Endothelial cell of umbilical vein (primary cell): ENCODE results near the gene COL15A1.

Source experiments
- EZH2 ChIP-seq: IDR thresholded peaks from 2 replicates; pipeline ENCODE4 v1.6.1; 2012; ENCODE audit warnings: borderline replicate concordance, low read depth, mild to moderate bottlenecking, moderate library complexity, low read length, inconsistent platforms; ENCODE audit not compliant: severe bottlenecking
- FOS ChIP-seq: IDR thresholded peaks from 2 replicates; pipeline ENCODE4 v1.6.1; 2011; ENCODE audit warnings: mild to moderate bottlenecking, low read length, moderate library complexity, borderline replicate concordance; ENCODE audit not compliant: insufficient read depth
- JUN ChIP-seq: IDR thresholded peaks from 2 replicates; pipeline ENCODE4 v1.6.1; 2011; ENCODE audit warnings: borderline replicate concordance, low read depth; ENCODE audit not compliant: insufficient read length, insufficient read depth
- MAX ChIP-seq: IDR thresholded peaks from 2 replicates; pipeline ENCODE4 v1.6.1; 2011; ENCODE audit not compliant: insufficient read depth, insufficient read length
- MYC ChIP-seq: IDR thresholded peaks from one replicate; pipeline ENCODE4 v1.6.1; 2011; ENCODE audit warnings: mild to moderate bottlenecking, low read depth, low read length
- POLR2A ChIP-seq: IDR thresholded peaks from 2 replicates; pipeline ENCODE4 v1.6.1; 2012; ENCODE audit warnings: low read depth, mild to moderate bottlenecking, control low read depth, low read length
- POLR2AphosphoS5 ChIP-seq: IDR thresholded peaks from 2 replicates; pipeline ENCODE4 v1.6.1; 2012; ENCODE audit warnings: low read depth, mild to moderate bottlenecking, control low read depth, low read length, moderate library complexity; ENCODE audit not compliant: insufficient read depth
- TF ChIP-seq, protein P1 (sequence below), 2 donors: IDR thresholded peaks; 1 replicate in 1 of 2; 2 replicates in 1 of 2; pipeline ENCODE4 v1.5.1; 2011; ENCODE audit warnings: low read length in 2 of 2, mild to moderate bottlenecking in 2 of 2, moderate library complexity in 2 of 2, control low read depth in 1 of 2, inconsistent platforms in 1 of 2, low read depth in 1 of 2; ENCODE audit not compliant: insufficient read depth in 1 of 2; ENCODE audit errors: extremely low read depth in 1 of 2

DNA sequence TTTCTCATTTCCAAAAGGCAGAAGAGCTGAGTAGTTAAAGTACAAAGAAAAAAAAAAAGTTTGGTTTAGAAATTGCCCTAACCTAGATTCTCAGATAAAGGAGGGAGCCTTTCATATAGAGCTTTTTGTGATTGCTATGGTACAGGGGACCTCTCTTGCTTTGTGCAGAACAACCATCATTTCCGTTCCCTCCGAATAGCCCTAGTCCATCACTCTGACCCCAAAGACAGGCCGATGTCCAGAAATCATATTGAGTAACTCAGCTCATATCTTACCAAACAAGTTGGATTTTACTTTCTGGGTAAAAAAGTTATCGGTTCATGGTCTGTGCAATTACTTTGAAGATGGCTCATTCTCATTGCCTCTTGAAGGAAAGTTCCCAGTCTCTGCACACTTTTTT is 36.7 kb upstream of the COL15A1 start:
- TF ChIP-seq, protein P1, sequence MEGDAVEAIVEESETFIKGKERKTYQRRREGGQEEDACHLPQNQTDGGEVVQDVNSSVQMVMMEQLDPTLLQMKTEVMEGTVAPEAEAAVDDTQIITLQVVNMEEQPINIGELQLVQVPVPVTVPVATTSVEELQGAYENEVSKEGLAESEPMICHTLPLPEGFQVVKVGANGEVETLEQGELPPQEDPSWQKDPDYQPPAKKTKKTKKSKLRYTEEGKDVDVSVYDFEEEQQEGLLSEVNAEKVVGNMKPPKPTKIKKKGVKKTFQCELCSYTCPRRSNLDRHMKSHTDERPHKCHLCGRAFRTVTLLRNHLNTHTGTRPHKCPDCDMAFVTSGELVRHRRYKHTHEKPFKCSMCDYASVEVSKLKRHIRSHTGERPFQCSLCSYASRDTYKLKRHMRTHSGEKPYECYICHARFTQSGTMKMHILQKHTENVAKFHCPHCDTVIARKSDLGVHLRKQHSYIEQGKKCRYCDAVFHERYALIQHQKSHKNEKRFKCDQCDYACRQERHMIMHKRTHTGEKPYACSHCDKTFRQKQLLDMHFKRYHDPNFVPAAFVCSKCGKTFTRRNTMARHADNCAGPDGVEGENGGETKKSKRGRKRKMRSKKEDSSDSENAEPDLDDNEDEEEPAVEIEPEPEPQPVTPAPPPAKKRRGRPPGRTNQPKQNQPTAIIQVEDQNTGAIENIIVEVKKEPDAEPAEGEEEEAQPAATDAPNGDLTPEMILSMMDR (IDR thresholded peaks at IDR 0.05; ENCODE audit: extremely low read depth in 1 of 2, insufficient read depth in 1 of 2, low read depth in 1 of 2, low read length in 2 of 2), result no peak
- TF ChIP-seq EZH2 (no peak), POLR2AphosphoS5 (no peak), JUN (no peak), FOS (no peak), MAX (no peak), MYC (no peak), POLR2A (no peak)
